HepG2 (cell line): ENCODE data around the gene PSMD6. TPM values are rescaled to one million over a fixed set of nuclear protein-coding genes. Genes with fewer than 3 reads are reported as not detected.

Experiments
- AGO1 ChIP-seq: fragments of 200-400 bp; formaldehyde crosslinking; IDR thresholded peaks from 2 replicates; pipeline ENCODE4 v1.6.1; 2017; ENCODE audit warnings: mild to moderate bottlenecking, low read depth, low read length, moderate library complexity; ENCODE audit not compliant: poor library complexity, severe bottlenecking
- ARNT ChIP-seq: fragments of 450-650 bp; IDR thresholded peaks from 2 replicates; pipeline ENCODE4 v1.6.1; 2017
- ATAD3A ChIP-seq: sonication (generic); formaldehyde crosslinking; IDR thresholded peaks from 2 replicates; pipeline ENCODE4 v1.4.0; 2020; ENCODE audit warnings: missing genetic modification reagents
- ETV5 ChIP-seq: IDR thresholded peaks from 2 replicates; pipeline ENCODE4 v1.6.1; 2018; ENCODE audit warnings: missing biosample characterization, missing genetic modification reagents, inconsistent platforms, borderline replicate concordance
- FOXO4 ChIP-seq: sonication (generic); formaldehyde crosslinking; conservative IDR thresholded peaks from 2 replicates; pipeline ENCODE4 v1.8.1; 2023; ENCODE audit warnings: missing genetic modification reagents
- GTF2F1 ChIP-seq: fragments of 150-350 bp; IDR thresholded peaks from 2 replicates; pipeline ENCODE4 v1.6.1; 2014; ENCODE audit warnings: low read length
- HOXA5 ChIP-seq: sonication (generic); formaldehyde crosslinking; IDR thresholded peaks from 2 replicates; pipeline ENCODE4 v1.4.0; 2020; ENCODE audit warnings: missing genetic modification reagents
- KDM4B ChIP-seq: sonication (generic); formaldehyde crosslinking; IDR thresholded peaks from 2 replicates; pipeline ENCODE4 v1.4.0; 2020; ENCODE audit warnings: missing genetic modification reagents
- MYC ChIP-seq: sonication (generic); formaldehyde crosslinking; IDR thresholded peaks from 2 replicates; pipeline ENCODE4 v1.9.0; 2021; ENCODE audit warnings: missing genetic modification reagents, borderline replicate concordance
- PHF8 ChIP-seq: sonication (generic); formaldehyde crosslinking; IDR thresholded peaks from 2 replicates; pipeline ENCODE4 v1.5.0; 2020; ENCODE audit warnings: missing genetic modification reagents
- POGZ ChIP-seq: sonication (generic); formaldehyde crosslinking; IDR thresholded peaks from 2 replicates; pipeline ENCODE4 v1.4.0; 2020; ENCODE audit warnings: mild to moderate bottlenecking, missing genetic modification reagents
- POLR2G ChIP-seq: fragments of 200-400 bp; formaldehyde crosslinking; IDR thresholded peaks from 2 replicates; pipeline ENCODE4 v1.6.1; 2018; ENCODE audit warnings: mild to moderate bottlenecking, low read depth, low read length, moderate library complexity
- RXRB ChIP-seq: IDR thresholded peaks from 2 replicates; pipeline ENCODE4 v1.6.1; 2016; ENCODE audit warnings: borderline replicate concordance, missing genetic modification reagents, missing compliant biosample characterization
- SMAD3 ChIP-seq: sonication (generic); formaldehyde crosslinking; IDR thresholded peaks from 2 replicates; pipeline ENCODE4 v1.4.0; 2020; ENCODE audit warnings: missing genetic modification reagents
- SMC3 ChIP-seq: IDR thresholded peaks from 2 replicates; pipeline ENCODE4 v1.6.1; 2011; ENCODE audit warnings: low read length, improper control_type of control experiment
- SP140L ChIP-seq: sonication (generic); formaldehyde crosslinking; IDR thresholded peaks from 2 replicates; pipeline ENCODE4 v1.4.0; 2020; ENCODE audit warnings: missing genetic modification reagents, borderline replicate concordance
- TEAD2 ChIP-seq: sonication (generic); formaldehyde crosslinking; IDR thresholded peaks from 2 replicates; pipeline ENCODE4 v1.9.0; 2021; ENCODE audit warnings: missing genetic modification reagents
- TGIF2 ChIP-seq: IDR thresholded peaks from 2 replicates; pipeline ENCODE4 v1.6.1; 2016; ENCODE audit warnings: control low read depth, missing compliant biosample characterization
- ZBTB44 ChIP-seq: sonication (generic); formaldehyde crosslinking; IDR thresholded peaks from 2 replicates; pipeline ENCODE4 v1.4.0; 2020; ENCODE audit warnings: missing genetic modification reagents
- ZNF564 ChIP-seq: sonication (generic); formaldehyde crosslinking; IDR thresholded peaks from 2 replicates; pipeline ENCODE4 v1.8.1; 2023; ENCODE audit warnings: mild to moderate bottlenecking, missing genetic modification reagents
- ZNF589 ChIP-seq: sonication (generic); formaldehyde crosslinking; conservative IDR thresholded peaks from 2 replicates; pipeline ENCODE4 v1.8.0; 2022; ENCODE audit warnings: mild to moderate bottlenecking, moderate library complexity, missing genetic modification reagents
- ZNF746 ChIP-seq: sonication (generic); formaldehyde crosslinking; IDR thresholded peaks from 2 replicates; pipeline ENCODE4 v1.8.0; 2022; ENCODE audit warnings: mild to moderate bottlenecking, missing genetic modification reagents
- ZNF772 ChIP-seq: sonication (generic); formaldehyde crosslinking; IDR thresholded peaks from 2 replicates; pipeline ENCODE4 v1.5.0; 2020; ENCODE audit warnings: mild to moderate bottlenecking, missing genetic modification reagents
- ZNF883 ChIP-seq: sonication (generic); formaldehyde crosslinking; IDR thresholded peaks from 2 replicates; pipeline ENCODE4 v1.5.1; 2020; ENCODE audit warnings: mild to moderate bottlenecking, missing genetic modification reagents; ENCODE audit errors: not compliant biosample characterization
- ZSCAN5A ChIP-seq: sonication (generic); formaldehyde crosslinking; IDR thresholded peaks from 2 replicates; pipeline ENCODE4 v1.8.0; 2022; ENCODE audit warnings: mild to moderate bottlenecking, missing genetic modification reagents, borderline replicate concordance
- polyA plus RNA-seq, 8 experiments: library from polyadenylated mRNA; depleted of rRNA in 3 of 8; stranded (reverse) in 7 of 8; unstranded in 1 of 8; fragments of >200 nt; fragmentation: Illumina TruSeq in 4 of 8; extraction: Trizol in 4 of 8; gene quantifications; 2 replicates each; pipeline versions ENCODE4 v1.2.1 to v1.2.3, GENCODE V29; 2011 to 2016; ENCODE audit warnings: low read depth in 4 of 8, missing spikeins in 1 of 8, mixed read lengths in 1 of 8; ENCODE audit not compliant: insufficient read depth in 1 of 8
- total RNA-seq, 5 experiments: library from RNA; depleted of rRNA; stranded (reverse); fragments of >200 nt; fragmentation: Illumina TruSeq; extraction: Trizol; gene quantifications; 2 replicates each; pipeline ENCODE4 v1.2.3, GENCODE V29; 2016; ENCODE audit warnings: low read depth in 1 of 5

PSMD6 gene
- total and polyA plus RNA-seq, 2 of the 13 experiments (the other 11 are each of a cell fraction or from before 2014, with no cell fraction given) = 36.8 to 117 TPM

- TF ChIP-seq ARNT = no peak
- TF ChIP-seq RXRB = peak; percentile 66
- peak; percentile 82 for TF ChIP-seq POLR2G
- TF ChIP-seq AGO1 = peak; percentile 38
- TF ChIP-seq ZNF746 = peak; percentile 49; the same call in 1 of the 2 replicates
- peak; percentile 93 for TF ChIP-seq HOXA5 (CRISPR knock-in tag)
- TF ChIP-seq ZNF564 (CRISPR knock-in tag) = peak; percentile 34; the same call in 1 of the 2 replicates
- TF ChIP-seq ATAD3A = no peak
- peak; percentile 94; the same call in 1 of the 2 replicates for TF ChIP-seq ZSCAN5A (CRISPR knock-in tag)
- TF ChIP-seq FOXO4 (CRISPR knock-in tag) = no peak
- peak; percentile 99 for TF ChIP-seq PHF8
- TF ChIP-seq KDM4B (CRISPR knock-in tag) = peak; percentile 43; the same call in 1 of the 2 replicates
- TF ChIP-seq MYC (CRISPR knock-in tag) = peak; percentile 68
- TF ChIP-seq TGIF2 (CRISPR knock-in tag) = peak; percentile 73
- TF ChIP-seq GTF2F1 = no peak
- peak; percentile 100 for TF ChIP-seq POGZ (CRISPR knock-in tag)
- 0 out of 2 replicates have a peak, but pooled peaks have one; percentile 72 for TF ChIP-seq ZNF589 (CRISPR knock-in tag)
- TF ChIP-seq TEAD2 (CRISPR knock-in tag) = no peak
- peak; percentile 81 for TF ChIP-seq ETV5 (CRISPR knock-in tag)
- peak; percentile 47; the same call in 1 of the 2 replicates for TF ChIP-seq SP140L (CRISPR knock-in tag)
- no peak; the same call in 1 of the 2 replicates for TF ChIP-seq ZBTB44 (CRISPR knock-in tag)
- TF ChIP-seq SMAD3 = peak; percentile 82; the same call in 1 of the 2 replicates
- TF ChIP-seq SMC3 = peak; percentile 21; the same call in 1 of the 2 replicates
- peak; percentile 86 for TF ChIP-seq ZNF772 (CRISPR knock-in tag)
- peak; percentile 65 for TF ChIP-seq ZNF883 (CRISPR knock-in tag)
Measured at GRCh38 chr3:64023187-64023860, at the start of gene PSMD6 (continued).
